PC-9 (cell line): ENCODE data around the gene FBXL13. TPM values are rescaled to one million over a fixed set of nuclear protein-coding genes. Genes with fewer than 3 reads are reported as not detected.

Source experiments
- BruUV-seq: library from RNA; stranded (reverse); fragments of 400-500 nt; replicated peaks from 2 replicates; lab custom pipeline; 2021; lab: Mats Ljungman, UMichigan
- CTCF ChIA-PET: fragments of 300-600 bp; sonication (Branson Sonifier 250); formaldehyde crosslinking; loops from one replicate; lab custom pipeline; 2022; ENCODE audit warnings: antibody characterized with exemption; lab: Charles Lee
- POLR2A ChIA-PET: fragments of 300-600 bp; sonication (Branson Sonifier 250); formaldehyde crosslinking; loops from one replicate; lab custom pipeline; 2022; ENCODE audit warnings: antibody characterized with exemption; ENCODE audit not compliant: unreplicated experiment; lab: Charles Lee
- DNase-seq, 2 experiments: peaks; one replicate each; pipeline versions ENCODE4 v3.0.0 to v3.0.0-alpha.2; 2015 to 2022; ENCODE audit warnings: mixed read lengths in 1 of 2
- H2AFZ ChIP-seq: fragments of 200-600 bp; sonication (generic); 2 replicates; pipeline ENCODE4 v1.8.1; 2017; ENCODE audit warnings: antibody characterized with exemption
- H3F3A ChIP-seq: fragments of 200-600 bp; sonication (generic); 2 replicates; pipeline ENCODE4 v1.8.1; 2017; ENCODE audit warnings: antibody characterized with exemption, mild to moderate bottlenecking, low read depth; ENCODE audit not compliant: insufficient read depth
- H3K27ac ChIP-seq: fragments of 200-600 bp; sonication (generic); 2 replicates; pipeline ENCODE4 v1.6.1; 2016; ENCODE audit warnings: mixed run types
- H3K27me3 ChIP-seq: fragments of 200-600 bp; sonication (generic); 2 replicates; pipeline ENCODE4 v1.6.1; 2016; ENCODE audit warnings: low read depth, mixed run types; ENCODE audit not compliant: insufficient read depth
- H3K36me3 ChIP-seq: fragments of 200-600 bp; sonication (generic); 2 replicates; pipeline ENCODE4 v1.6.1; 2016; ENCODE audit warnings: low read depth, mixed run types
- H3K4me1 ChIP-seq: fragments of 200-600 bp; sonication (generic); replicated peaks from 2 replicates; pipeline ENCODE4 v1.6.1; 2016; ENCODE audit warnings: mixed run types; ENCODE audit not compliant: insufficient read depth
- H3K4me2 ChIP-seq: fragments of 200-600 bp; sonication (generic); 2 replicates; pipeline ENCODE4 v1.6.1; 2017; ENCODE audit warnings: mixed run types
- H3K4me3 ChIP-seq: fragments of 200-600 bp; sonication (generic); 2 replicates; pipeline ENCODE4 v1.6.1; 2016; ENCODE audit warnings: mixed run types
- H3K79me2 ChIP-seq: fragments of 200-600 bp; sonication (generic); 2 replicates; pipeline ENCODE4 v1.6.1; 2017; ENCODE audit warnings: low read depth, mixed run types
- H3K9me2 ChIP-seq: fragments of 200-600 bp; sonication (generic); 2 replicates; pipeline ENCODE4 v1.8.1; 2017; ENCODE audit warnings: mild to moderate bottlenecking; ENCODE audit not compliant: insufficient read depth
- H3K9me3 ChIP-seq: fragments of 200-600 bp; sonication (generic); 2 replicates; pipeline ENCODE4 v1.8.1; 2016; ENCODE audit warnings: low read depth; ENCODE audit not compliant: insufficient read depth
- H4K20me1 ChIP-seq: fragments of 200-600 bp; sonication (generic); 2 replicates; pipeline ENCODE4 v1.8.1; 2017; ENCODE audit not compliant: insufficient read depth
- EZH2 ChIP-seq: fragments of 200-600 bp; sonication (generic); IDR thresholded peaks from 2 replicates; pipeline ENCODE4 v1.8.0; 2017; ENCODE audit warnings: antibody characterized with exemption, low read depth
- intact Hi-C: fragments of 100-400 bp; cut with micrococcal nuclease; formaldehyde crosslinking; loops from one replicate; pipeline ENCODE4 v1.10.0; 2022; ENCODE audit not compliant: unreplicated experiment
- total RNA-seq: library from RNA; stranded (reverse); gene quantifications from 2 replicates; pipeline ENCODE4 v1.2.3, GENCODE V29; 2021
- TF ChIP-seq, protein P1 (sequence below): fragments of 200-600 bp; sonication (generic); conservative IDR thresholded peaks from 2 replicates; pipeline ENCODE4 v1.6.1; 2017; ENCODE audit warnings: mixed run types, antibody characterized with exemption, mild to moderate bottlenecking, moderate library complexity

FBXL13 gene
- total RNA-seq, 1 experiment from 2014 or later: 19.4 TPM

DNA sequence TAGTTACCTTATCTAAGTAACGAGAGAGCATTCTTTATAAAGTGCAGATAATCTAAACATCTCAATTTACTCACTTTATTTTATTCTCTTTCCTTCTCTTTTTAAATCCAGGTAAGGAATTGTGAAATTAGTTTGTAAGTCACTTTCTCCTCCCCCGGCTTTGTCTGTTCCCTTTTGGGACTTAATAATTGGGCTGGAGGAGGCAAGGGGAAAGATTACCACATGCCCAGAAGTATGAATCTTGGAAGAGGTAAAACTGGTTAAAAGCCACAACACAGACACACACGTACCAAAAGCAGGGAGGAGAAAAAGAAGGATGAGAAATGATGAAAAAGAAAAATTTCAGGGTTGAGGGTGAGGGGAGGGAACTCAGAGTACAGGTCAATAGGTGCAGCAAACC, 225.1 kb downstream of the FBXL13 start:
- Histone ChIP-seq H4K20me1 (no peaks in the 10 kb centered on the region), H3K27me3 (no peaks in the 10 kb centered on the region), H3K4me3 (no peak overlapping the region), H3K9me3 (no peaks in the 10 kb centered on the region), H3K4me1 (no peaks in the 10 kb centered on the region), H3K27ac (no peak overlapping the region), H3K4me2 (no peak overlapping the region), H3K36me3 (no peaks in the 10 kb centered on the region), H3K9me2 (no peaks in the 10 kb centered on the region), H2AFZ (no peak overlapping the region), H3F3A (no peaks in the 10 kb centered on the region), H3K79me2 (no peaks in the 10 kb centered on the region)
- intact Hi-C loops: no loop called here
- BruUV-seq: no TSS peak
- no peak for DNase-seq
- ChIA-PET POLR2A (no interaction called here), CTCF (no interaction called here)
- TF ChIP-seq, protein P1, sequence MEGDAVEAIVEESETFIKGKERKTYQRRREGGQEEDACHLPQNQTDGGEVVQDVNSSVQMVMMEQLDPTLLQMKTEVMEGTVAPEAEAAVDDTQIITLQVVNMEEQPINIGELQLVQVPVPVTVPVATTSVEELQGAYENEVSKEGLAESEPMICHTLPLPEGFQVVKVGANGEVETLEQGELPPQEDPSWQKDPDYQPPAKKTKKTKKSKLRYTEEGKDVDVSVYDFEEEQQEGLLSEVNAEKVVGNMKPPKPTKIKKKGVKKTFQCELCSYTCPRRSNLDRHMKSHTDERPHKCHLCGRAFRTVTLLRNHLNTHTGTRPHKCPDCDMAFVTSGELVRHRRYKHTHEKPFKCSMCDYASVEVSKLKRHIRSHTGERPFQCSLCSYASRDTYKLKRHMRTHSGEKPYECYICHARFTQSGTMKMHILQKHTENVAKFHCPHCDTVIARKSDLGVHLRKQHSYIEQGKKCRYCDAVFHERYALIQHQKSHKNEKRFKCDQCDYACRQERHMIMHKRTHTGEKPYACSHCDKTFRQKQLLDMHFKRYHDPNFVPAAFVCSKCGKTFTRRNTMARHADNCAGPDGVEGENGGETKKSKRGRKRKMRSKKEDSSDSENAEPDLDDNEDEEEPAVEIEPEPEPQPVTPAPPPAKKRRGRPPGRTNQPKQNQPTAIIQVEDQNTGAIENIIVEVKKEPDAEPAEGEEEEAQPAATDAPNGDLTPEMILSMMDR: no peak

DNA sequence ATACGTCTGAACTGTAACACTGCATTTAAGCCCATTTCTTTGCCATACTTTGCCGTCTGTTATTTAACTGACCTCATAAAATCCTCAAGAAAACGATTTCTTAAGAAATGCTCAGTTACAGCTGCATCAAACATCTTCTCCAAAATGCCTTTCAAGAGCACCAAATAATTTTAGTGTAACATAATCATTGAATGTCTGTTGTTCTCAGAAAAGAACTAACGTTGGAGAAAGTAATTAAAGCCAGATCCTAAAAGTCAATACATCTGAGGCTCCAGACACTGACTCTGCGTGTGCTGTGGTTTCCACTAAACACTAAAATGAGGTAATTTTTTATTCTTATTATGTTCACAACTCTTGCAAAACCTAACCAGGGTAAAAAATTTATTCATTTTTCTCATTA, 225.5 kb downstream of the FBXL13 start:
- no peak overlapping the region for H3K4me3 ChIP-seq
- no peaks in the 10 kb centered on the region for H3K36me3 ChIP-seq
- no peak for DNase-seq
- H3K27me3 ChIP-seq: no peaks in the 10 kb centered on the region
- H3K4me2 ChIP-seq: no peak overlapping the region
- no peak for TF ChIP-seq EZH2
- TF ChIP-seq, protein P1: no peak
- H3K4me1 ChIP-seq: no peaks in the 10 kb centered on the region
- no TSS peak for BruUV-seq
- intact Hi-C loops: no loop called here
- no peak overlapping the region for H2AFZ ChIP-seq
- ChIA-PET CTCF (no interaction called here), POLR2A (no interaction called here)
- no peak overlapping the region for H3K27ac ChIP-seq
- no peaks in the 10 kb centered on the region for H3K79me2 ChIP-seq
- H3K9me2 ChIP-seq: no peaks in the 10 kb centered on the region
- H3K9me3 ChIP-seq: no peaks in the 10 kb centered on the region
- no peaks in the 10 kb centered on the region for H3F3A ChIP-seq
- no peaks in the 10 kb centered on the region for H4K20me1 ChIP-seq

DNA sequence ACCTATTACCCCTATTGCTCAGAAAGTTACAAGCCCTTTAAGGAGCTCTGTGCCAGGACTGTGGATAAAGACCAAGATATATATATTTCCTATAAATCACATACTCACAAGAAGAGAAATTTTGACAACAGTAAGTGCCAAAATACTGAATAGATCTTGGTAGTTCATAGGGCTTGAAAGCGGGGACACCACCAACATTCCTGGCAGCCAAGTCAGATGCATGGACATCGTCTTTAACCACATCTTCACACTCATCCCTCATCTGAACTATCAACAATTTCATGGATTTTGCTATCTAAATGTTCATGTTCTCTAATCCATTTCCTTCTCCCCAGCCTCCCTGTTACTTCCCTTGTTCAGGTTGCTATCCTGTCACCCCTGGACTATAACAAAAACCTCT, 229.2 kb downstream of the FBXL13 start:
- no peaks in the 10 kb centered on the region for H4K20me1 ChIP-seq
- ChIA-PET CTCF (no interaction called here), POLR2A (no interaction called here)
- no peaks in the 10 kb centered on the region for H3F3A ChIP-seq
- H3K27me3 ChIP-seq: no peaks in the 10 kb centered on the region
- H3K4me2 ChIP-seq: no peak overlapping the region
- H3K9me3 ChIP-seq: no peaks in the 10 kb centered on the region
- H2AFZ ChIP-seq: no peak overlapping the region
- no peak overlapping the region for H3K4me3 ChIP-seq
- no peak for DNase-seq
- intact Hi-C loops: no loop called here
- TF ChIP-seq, protein P1: no peak
- no peak for TF ChIP-seq EZH2
- no peaks in the 10 kb centered on the region for H3K9me2 ChIP-seq
- no peaks in the 10 kb centered on the region for H3K36me3 ChIP-seq
- no peaks in the 10 kb centered on the region for H3K4me1 ChIP-seq
- H3K27ac ChIP-seq: no peak overlapping the region
- BruUV-seq: no TSS peak
- H3K79me2 ChIP-seq: no peaks in the 10 kb centered on the region
